Tibial artery (tissue), 4 donors: ENCODE measurements around the gene OPN5.
"Not testable (repeated sequence)": the region's sequence is repeated elsewhere in the genome, so short reads cannot be mapped to it uniquely, and the experiment has no call there.

Experiments
- DNase-seq, 2 donors: peaks; one replicate each; pipeline ENCODE4 v3.0.0-alpha.2; 2019
- H3K27ac ChIP-seq, 2 donors: fragments of 200-600 bp; sonication (generic) in 1 of 2; 1 replicate in 1 of 2; 2 replicates in 1 of 2; pipeline ENCODE4 v1.5.1; 2018 to 2019; ENCODE audit warnings: mild to moderate bottlenecking in 1 of 2
- H3K27me3 ChIP-seq, 2 donors: fragments of 200-600 bp; sonication (generic) in 1 of 2; one replicate each; pipeline versions ENCODE4 v1.5.1 to v1.6.0; 2016 to 2019
- H3K36me3 ChIP-seq, 3 donors: fragments of 200-600 bp; sonication (generic) in 2 of 3; one replicate each; pipeline ENCODE4 v1.5.1; 2016 to 2019; ENCODE audit warnings: mild to moderate bottlenecking in 2 of 3
- H3K4me1 ChIP-seq, 4 donors: fragments of 200-600 bp; sonication (generic) in 2 of 4; 1 replicate in 3 of 4; 2 replicates in 1 of 4; pipeline ENCODE4 v1.5.1; 2016 to 2019
- H3K4me3 ChIP-seq, 2 donors: fragments of 200-600 bp; sonication (generic) in 1 of 2; 1 replicate in 1 of 2; 2 replicates in 1 of 2; pipeline ENCODE4 v1.5.1; 2018 to 2019; ENCODE audit warnings: mild to moderate bottlenecking in 2 of 2
- H3K9me3 ChIP-seq, 3 donors: fragments of 200-600 bp; sonication (generic) in 1 of 3; one replicate each; pipeline ENCODE4 v1.5.1; 2016 to 2019
- intact Hi-C: fragments of 100-400 bp; cut with DNase I; formaldehyde crosslinking; loops from one replicate; pipeline ENCODE4 v1.15.0; 2023; ENCODE audit warnings: low total_unique reads
- TF ChIP-seq, protein P1 (sequence below), 2 experiments: fragments of 200-600 bp in 1 of 2; fragments of 450-650 bp in 1 of 2; IDR thresholded peaks; one replicate each; pipeline ENCODE4 v1.5.1; 2017 to 2019; ENCODE audit warnings: antibody characterized with exemption in 2 of 2, mild to moderate bottlenecking in 1 of 2, moderate library complexity in 1 of 2

The OPN5 gene

GRCh38 chr6:47740714-47741113 lies 41.1 kb upstream of the OPN5 start:
- intact Hi-C loops, result no loop called here
- no peaks in the 10 kb centered on the region for H3K9me3 ChIP-seq
- H3K27ac ChIP-seq, result no peak overlapping the region
- TF ChIP-seq, protein P1, sequence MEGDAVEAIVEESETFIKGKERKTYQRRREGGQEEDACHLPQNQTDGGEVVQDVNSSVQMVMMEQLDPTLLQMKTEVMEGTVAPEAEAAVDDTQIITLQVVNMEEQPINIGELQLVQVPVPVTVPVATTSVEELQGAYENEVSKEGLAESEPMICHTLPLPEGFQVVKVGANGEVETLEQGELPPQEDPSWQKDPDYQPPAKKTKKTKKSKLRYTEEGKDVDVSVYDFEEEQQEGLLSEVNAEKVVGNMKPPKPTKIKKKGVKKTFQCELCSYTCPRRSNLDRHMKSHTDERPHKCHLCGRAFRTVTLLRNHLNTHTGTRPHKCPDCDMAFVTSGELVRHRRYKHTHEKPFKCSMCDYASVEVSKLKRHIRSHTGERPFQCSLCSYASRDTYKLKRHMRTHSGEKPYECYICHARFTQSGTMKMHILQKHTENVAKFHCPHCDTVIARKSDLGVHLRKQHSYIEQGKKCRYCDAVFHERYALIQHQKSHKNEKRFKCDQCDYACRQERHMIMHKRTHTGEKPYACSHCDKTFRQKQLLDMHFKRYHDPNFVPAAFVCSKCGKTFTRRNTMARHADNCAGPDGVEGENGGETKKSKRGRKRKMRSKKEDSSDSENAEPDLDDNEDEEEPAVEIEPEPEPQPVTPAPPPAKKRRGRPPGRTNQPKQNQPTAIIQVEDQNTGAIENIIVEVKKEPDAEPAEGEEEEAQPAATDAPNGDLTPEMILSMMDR (IDR thresholded peaks at IDR 0.05), result no peak
- no peaks in the 10 kb centered on the region for H3K36me3 ChIP-seq
- no peaks in the 10 kb centered on the region for H3K4me1 ChIP-seq
- no peaks in the 10 kb centered on the region for H3K27me3 ChIP-seq
- H3K4me3 ChIP-seq, result no peak overlapping the region
- no peak for DNase-seq

DNA sequence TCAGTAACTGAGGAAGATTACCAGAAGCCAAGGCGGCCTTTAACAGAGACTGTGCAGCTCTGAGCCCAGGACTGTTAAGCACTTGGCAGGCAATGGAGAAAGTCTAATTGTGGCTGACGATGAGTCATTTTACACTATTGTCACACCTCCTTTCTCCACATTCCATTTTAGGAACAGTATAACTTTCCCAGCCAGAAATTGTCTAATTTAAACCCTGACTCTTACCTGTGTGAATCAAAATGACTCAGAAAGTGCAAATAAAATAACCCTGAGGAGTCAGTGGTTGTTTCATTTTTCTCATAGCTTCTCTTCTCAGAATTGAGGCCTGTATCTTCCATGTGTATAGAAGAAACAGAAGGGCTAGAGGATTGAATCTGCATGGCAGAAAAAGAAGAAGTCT lies 40.0 kb upstream of the OPN5 start:
- no peaks in the 10 kb centered on the region for H3K4me1 ChIP-seq
- H3K27ac ChIP-seq, result no peak overlapping the region
- H3K27me3 ChIP-seq, result no peaks in the 10 kb centered on the region
- intact Hi-C loops, result no loop called here
- TF ChIP-seq, protein P1 (IDR thresholded peaks at IDR 0.05), result no peak
- H3K36me3 ChIP-seq, result no peaks in the 10 kb centered on the region
- DNase-seq, result no peak
- no peak overlapping the region for H3K4me3 ChIP-seq
- no peaks in the 10 kb centered on the region for H3K9me3 ChIP-seq

DNA sequence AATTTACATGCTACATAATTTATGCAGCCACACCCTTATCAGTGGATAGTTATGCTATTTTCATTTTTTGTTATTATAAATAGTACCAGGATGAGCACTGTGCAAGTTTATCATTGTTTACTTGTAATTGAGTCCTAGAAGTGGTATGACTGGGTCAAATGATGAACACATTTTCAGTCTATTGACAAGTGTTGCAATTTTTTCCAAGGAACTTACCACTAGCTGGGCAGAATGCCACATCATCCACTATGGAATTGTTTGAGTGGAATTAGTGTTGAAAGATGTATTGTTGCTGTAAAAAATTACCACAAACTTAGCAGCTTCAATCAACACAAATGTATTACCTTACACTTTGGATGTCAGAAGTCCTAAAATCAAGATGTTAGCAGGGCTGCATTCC lies 38.1 kb upstream of the OPN5 start:
- no peak for DNase-seq
- Histone ChIP-seq H3K4me3 (no peak overlapping the region), H3K27me3 (no peaks in the 10 kb centered on the region), H3K4me1 (no peaks in the 10 kb centered on the region), H3K36me3 (no peaks in the 10 kb centered on the region), H3K9me3 (no peaks in the 10 kb centered on the region), H3K27ac (no peak overlapping the region)
- intact Hi-C loops, result no loop called here
- TF ChIP-seq, protein P1 (IDR thresholded peaks at IDR 0.05), result no peak

GRCh38 chr6:47745269-47745668 lies 36.6 kb upstream of the OPN5 start:
- DNase-seq, H3K27me3 ChIP-seq, H3K27ac ChIP-seq, H3K9me3 ChIP-seq, H3K36me3 ChIP-seq, H3K4me1 ChIP-seq, H3K4me3 ChIP-seq, intact Hi-C loops: not testable (repeated sequence)

- TF ChIP-seq, protein P1 (IDR thresholded peaks at IDR 0.05), result no peak
- no peak overlapping the region for H3K4me3 ChIP-seq
These were observed 32.1 kb upstream of the OPN5 start for GRCh38 chr6:47749757-47750156.

DNA sequence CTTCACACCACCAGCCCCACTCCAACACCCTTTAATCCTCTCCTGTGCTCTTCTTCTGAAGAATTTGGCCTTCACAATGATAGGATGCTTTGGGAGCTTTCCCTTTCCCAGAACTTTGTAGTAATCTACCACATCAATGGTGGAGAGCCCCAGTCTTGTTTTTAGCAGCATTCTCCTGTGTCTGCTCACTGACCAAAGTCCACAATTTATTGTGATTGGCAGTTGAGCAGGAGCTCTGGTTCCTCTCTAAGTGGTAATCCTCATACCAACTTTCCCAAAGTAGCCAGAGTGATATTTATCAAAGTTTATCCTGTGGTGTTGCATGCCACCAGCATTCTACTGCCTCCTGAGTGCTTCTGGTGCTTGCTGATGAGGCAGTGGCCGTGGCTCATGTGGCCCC lies 29.0 kb upstream of the OPN5 start:
- Histone ChIP-seq H3K9me3 (no peaks in the 10 kb centered on the region), H3K27ac (no peak overlapping the region), H3K36me3 (no peaks in the 10 kb centered on the region), H3K27me3 (no peaks in the 10 kb centered on the region), H3K4me3 (no peak overlapping the region), H3K4me1 (no peaks in the 10 kb centered on the region)
- DNase-seq, result no peak
- TF ChIP-seq, protein P1 (IDR thresholded peaks at IDR 0.05), result no peak
- intact Hi-C loops, result no loop called here

More at GRCh38 chr6:47749757-47750156, 32.1 kb upstream of the OPN5 start:
- no peak for DNase-seq
- Histone ChIP-seq H3K9me3 (no peaks in the 10 kb centered on the region), H3K36me3 (no peaks in the 10 kb centered on the region), H3K27ac (no peak overlapping the region), H3K4me1 (no peaks in the 10 kb centered on the region), H3K27me3 (no peaks in the 10 kb centered on the region)
- intact Hi-C loops, result no loop called here
